B cell (primary cell): Measurements from ENCODE around the gene SNRPB2. TPM values are rescaled to one million over a fixed set of nuclear protein-coding genes. Genes with fewer than 3 reads are reported as not detected.

Experiments used
- ATAC-seq: fragments of 200-7000 bp; cut with Tn5 transposase; one replicate; pipeline ENCODE4 v1.10.0; 2021; ENCODE audit warnings: low read depth, mild to moderate bottlenecking, moderate number of reproducible peaks, moderate library complexity
- CTCF ChIA-PET: fragments of 350-600 bp; sonication (Branson Sonifier 250); formaldehyde crosslinking; loops from one replicate; lab custom pipeline; 2021; ENCODE audit warnings: antibody characterized with exemption, inconsistent platforms; lab: Charles Lee
- POLR2A ChIA-PET: fragments of 350-600 bp; sonication (Branson Sonifier 250); formaldehyde crosslinking; loops from one replicate; lab custom pipeline; 2021; ENCODE audit warnings: antibody characterized with exemption; lab: Charles Lee
- DNase-seq: peaks from one replicate; pipeline ENCODE4 v3.0.0; 2013
- H2AFZ ChIP-seq: 2 replicates; pipeline ENCODE4 v1.6.1; 2012; ENCODE audit warnings: mild to moderate bottlenecking, low read depth, low read length; ENCODE audit not compliant: insufficient read depth, poor library complexity, severe bottlenecking
- H3K27ac ChIP-seq, 2 donors: 1 replicate in 1 of 2; 2 replicates in 1 of 2; pipeline ENCODE4 v1.5.1; 2012 to 2013; ENCODE audit warnings: low read length in 2 of 2, mild to moderate bottlenecking in 2 of 2, moderate library complexity in 1 of 2
- H3K27me3 ChIP-seq, 4 experiments: fragments of 200-600 bp in 1 of 4; sonication (generic) in 1 of 4; replicated peaks in 1 of 4; 1 replicate in 2 of 4; 2 replicates in 2 of 4; pipeline versions ENCODE4 v1.6.1 to v1.7.0; 2013 to 2016; ENCODE audit warnings: low read length in 3 of 4, mild to moderate bottlenecking in 2 of 4, mixed read lengths in 1 of 4, moderate library complexity in 1 of 4; ENCODE audit not compliant: insufficient read depth in 4 of 4, control insufficient read depth in 3 of 4; ENCODE audit errors: control extremely low read depth in 1 of 4
- H3K36me3 ChIP-seq, 2 experiments: replicated peaks in 1 of 2; 1 replicate in 1 of 2; 2 replicates in 1 of 2; pipeline versions ENCODE4 v1.6.1 to v1.7.1; 2013; ENCODE audit warnings: low read length in 1 of 2; ENCODE audit not compliant: insufficient read depth in 2 of 2, control insufficient read depth in 1 of 2; ENCODE audit errors: control extremely low read depth in 1 of 2, extremely low read depth in 1 of 2
- H3K4me1 ChIP-seq, 2 donors: fragments of 200-600 bp in 1 of 2; sonication (generic) in 1 of 2; 1 replicate in 1 of 2; 2 replicates in 1 of 2; pipeline versions ENCODE4 v1.5.1 to v1.6.1; 2013 to 2017; ENCODE audit warnings: low read length in 2 of 2; ENCODE audit not compliant: control insufficient read depth in 2 of 2, insufficient read depth in 2 of 2
- H3K4me2 ChIP-seq: replicated peaks from 2 replicates; pipeline ENCODE3; 2012; ENCODE audit warnings: mild to moderate bottlenecking, low read depth, low read length; ENCODE audit not compliant: poor library complexity, severe bottlenecking
- H3K4me3 ChIP-seq, 5 experiments: fragments of 200-600 bp in 1 of 5; sonication (generic) in 1 of 5; 1 replicate in 3 of 5; 2 replicates in 2 of 5; pipeline versions ENCODE4 v1.5.1 to v1.7.0; 2011 to 2016; ENCODE audit warnings: low read length in 4 of 5, mild to moderate bottlenecking in 4 of 5, low read depth in 2 of 5, control low read depth in 1 of 5, moderate library complexity in 1 of 5; ENCODE audit not compliant: insufficient read depth in 1 of 5; ENCODE audit errors: control extremely low read depth in 1 of 5, extremely low read depth in 1 of 5
- H3K79me2 ChIP-seq: fragments of 200-600 bp; sonication (generic); one replicate; pipeline ENCODE4 v1.6.0; 2016; ENCODE audit warnings: low read length; ENCODE audit not compliant: control insufficient read depth, insufficient read depth
- H3K9ac ChIP-seq: fragments of 200-600 bp; sonication (generic); 2 replicates; pipeline ENCODE4 v1.6.1; 2017; ENCODE audit warnings: mild to moderate bottlenecking, low read length, moderate library complexity
- H3K9me3 ChIP-seq, 3 donors: one replicate each; pipeline versions ENCODE4 v1.6.1 to v1.7.1; 2013; ENCODE audit warnings: low read length in 2 of 3; ENCODE audit not compliant: control insufficient read depth in 2 of 3, insufficient read depth in 1 of 3; ENCODE audit errors: control extremely low read depth in 1 of 3
- H4K20me1 ChIP-seq: 2 replicates; pipeline ENCODE4 v1.6.0; 2012; ENCODE audit warnings: mild to moderate bottlenecking, low read length; ENCODE audit not compliant: insufficient read depth, control insufficient read depth, poor library complexity, severe bottlenecking
- H3K27ac Mint-ChIP-seq: one replicate; pipeline ENCODE4 v1.8.0; 2021; ENCODE audit warnings: mixed read lengths
- H3K27me3 Mint-ChIP-seq: one replicate; pipeline ENCODE4 v1.8.0; 2021; ENCODE audit warnings: mixed read lengths
- H3K4me1 Mint-ChIP-seq: one replicate; pipeline ENCODE4 v1.8.0; 2021; ENCODE audit warnings: mixed read lengths
- H3K4me3 Mint-ChIP-seq: one replicate; pipeline ENCODE4 v1.8.0; 2021; ENCODE audit warnings: mixed read lengths
- H3K9me3 Mint-ChIP-seq: one replicate; pipeline ENCODE4 v1.8.0; 2022; ENCODE audit warnings: mixed read lengths; ENCODE audit not compliant: insufficient read depth
- EZH2 ChIP-seq: IDR thresholded peaks from 2 replicates; pipeline ENCODE4 v1.6.1; 2012; ENCODE audit warnings: borderline replicate concordance, low read depth, mild to moderate bottlenecking, moderate library complexity, low read length; ENCODE audit not compliant: insufficient read depth, poor library complexity, severe bottlenecking
- WGBS: methylation state at CpG from one replicate; pipeline ENCODE4 v1.1.5; 2013; ENCODE audit warnings: missing lambda C conversion rate; ENCODE audit not compliant: insufficient coverage; 5-methylcytosine and 5-hydroxymethylcytosine counted together
- intact Hi-C: fragments of 100-400 bp; cut with micrococcal nuclease; formaldehyde crosslinking; loops from one replicate; pipeline ENCODE4 v1.10.0; 2022
- polyA plus RNA-seq: library from polyadenylated mRNA; depleted of rRNA; stranded (reverse); fragments of >200 nt; gene quantifications from 2 replicates; pipeline ENCODE4 v1.2.3, GENCODE V29; 2012
- total RNA-seq, 2 donors: library from RNA; stranded (reverse); fragments of 120-200 nt in 1 of 2; gene quantifications; 1 replicate in 1 of 2; 2 replicates in 1 of 2; pipeline versions ENCODE4 v1.2.3 to v1.2.4, GENCODE V29; 2013 to 2022
- TF ChIP-seq, protein P1 (sequence below): fragments of 200-600 bp; IDR thresholded peaks from one replicate; pipeline ENCODE4 v1.8.0; 2022; ENCODE audit warnings: antibody characterized with exemption, mild to moderate bottlenecking

Gene SNRPB2
- total and polyA plus RNA-seq, 2 donors (not counting 1 experiment from before 2014, with no cell fraction given), result 22.4 to 38.3 TPM

DNA sequence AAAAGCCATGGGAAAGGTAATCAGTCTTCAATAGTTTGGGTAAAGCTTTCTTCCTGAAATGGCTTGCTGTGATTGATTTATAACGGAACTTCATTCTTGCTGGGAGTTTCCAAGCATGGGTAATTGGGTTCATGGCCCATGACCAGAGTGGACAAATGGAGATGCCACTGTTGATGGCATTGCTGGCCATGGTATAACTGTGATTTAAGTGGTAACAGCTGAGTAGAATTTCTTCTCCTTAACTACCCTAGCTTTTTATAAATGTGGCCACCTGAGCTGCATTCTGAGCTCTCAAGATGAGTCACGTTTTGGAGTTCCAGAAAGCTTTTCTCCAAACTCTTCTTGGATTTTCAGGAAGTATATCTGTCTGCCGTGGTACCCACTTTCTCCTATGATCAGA lies 39.9 kb upstream of the SNRPB2 start:
- 80% methylated on average over 3 of the region's 3 CpGs for WGBS
- no peak overlapping the region for H3K4me2 ChIP-seq
- H4K20me1 ChIP-seq, result no peaks in the 10 kb centered on the region
- H3K36me3 ChIP-seq, result no peaks in the 10 kb centered on the region
- H3K4me1 ChIP-seq, result no peaks in the 10 kb centered on the region
- H3K4me3 ChIP-seq, result no peak overlapping the region
- Mint-ChIP-seq H3K27me3 (peaks cover 33% of the 10 kb centered on the region), H3K9me3 (no peaks in the 10 kb centered on the region), H3K4me3 (no peak overlapping the region), H3K4me1 (no peaks in the 10 kb centered on the region), H3K27ac (no peak overlapping the region)
- no peak for ATAC-seq
- ChIA-PET POLR2A (no interaction called here), CTCF (no interaction called here)
- intact Hi-C loops, result no loop called here
- H3K9me3 ChIP-seq, result no peaks in the 10 kb centered on the region
- H2AFZ ChIP-seq, result no peak overlapping the region
- TF ChIP-seq, protein P1, sequence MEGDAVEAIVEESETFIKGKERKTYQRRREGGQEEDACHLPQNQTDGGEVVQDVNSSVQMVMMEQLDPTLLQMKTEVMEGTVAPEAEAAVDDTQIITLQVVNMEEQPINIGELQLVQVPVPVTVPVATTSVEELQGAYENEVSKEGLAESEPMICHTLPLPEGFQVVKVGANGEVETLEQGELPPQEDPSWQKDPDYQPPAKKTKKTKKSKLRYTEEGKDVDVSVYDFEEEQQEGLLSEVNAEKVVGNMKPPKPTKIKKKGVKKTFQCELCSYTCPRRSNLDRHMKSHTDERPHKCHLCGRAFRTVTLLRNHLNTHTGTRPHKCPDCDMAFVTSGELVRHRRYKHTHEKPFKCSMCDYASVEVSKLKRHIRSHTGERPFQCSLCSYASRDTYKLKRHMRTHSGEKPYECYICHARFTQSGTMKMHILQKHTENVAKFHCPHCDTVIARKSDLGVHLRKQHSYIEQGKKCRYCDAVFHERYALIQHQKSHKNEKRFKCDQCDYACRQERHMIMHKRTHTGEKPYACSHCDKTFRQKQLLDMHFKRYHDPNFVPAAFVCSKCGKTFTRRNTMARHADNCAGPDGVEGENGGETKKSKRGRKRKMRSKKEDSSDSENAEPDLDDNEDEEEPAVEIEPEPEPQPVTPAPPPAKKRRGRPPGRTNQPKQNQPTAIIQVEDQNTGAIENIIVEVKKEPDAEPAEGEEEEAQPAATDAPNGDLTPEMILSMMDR, result no peak
- no peak overlapping the region for H3K27ac ChIP-seq
- H3K79me2 ChIP-seq, result no peaks in the 10 kb centered on the region
- no peak for DNase-seq
- H3K27me3 ChIP-seq, result no peaks in the 10 kb centered on the region
- H3K9ac ChIP-seq, result no peak overlapping the region

DNA sequence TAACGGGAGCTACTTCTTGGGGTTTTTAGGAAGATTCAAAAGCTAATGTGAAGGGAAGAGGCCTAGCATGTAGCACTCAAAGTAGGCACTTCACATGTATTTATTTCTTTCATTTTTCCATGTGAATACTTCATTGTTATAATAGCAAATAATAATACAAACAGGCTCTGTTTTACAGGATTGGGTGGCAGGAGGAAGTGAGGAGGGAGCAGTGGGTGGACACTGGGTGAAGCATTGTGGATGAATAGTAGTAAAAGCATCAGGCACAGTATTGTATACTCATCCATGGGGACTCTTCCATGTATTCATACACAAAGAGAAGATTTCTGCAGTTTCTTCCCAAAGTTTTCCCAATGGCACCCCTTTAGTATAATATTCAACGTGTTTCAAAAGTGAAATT lies 38.4 kb upstream of the SNRPB2 start:
- WGBS, result no CpG with 5 or more reads among the region's 2 CpGs
- H3K9me3 Mint-ChIP-seq, result no peaks in the 10 kb centered on the region
- TF ChIP-seq EZH2, result no peak
- TF ChIP-seq, protein P1, result no peak
- ATAC-seq (no peak), DNase-seq (no peak)
- Histone ChIP-seq H3K36me3 (no peaks in the 10 kb centered on the region), H3K79me2 (no peaks in the 10 kb centered on the region), H3K9ac (no peak overlapping the region), H3K9me3 (no peaks in the 10 kb centered on the region), H3K27ac (no peak overlapping the region), H3K4me2 (no peak overlapping the region), H3K4me1 (no peaks in the 10 kb centered on the region), H4K20me1 (no peaks in the 10 kb centered on the region), H3K27me3 (no peaks in the 10 kb centered on the region), H3K4me3 (no peak overlapping the region), H2AFZ (no peak overlapping the region)
- ChIA-PET POLR2A (no interaction called here), CTCF (no interaction called here)
- H3K4me3 Mint-ChIP-seq, result no peak overlapping the region
- H3K27me3 Mint-ChIP-seq, result peaks cover 33% of the 10 kb centered on the region
- H3K4me1 Mint-ChIP-seq, result no peaks in the 10 kb centered on the region
- H3K27ac Mint-ChIP-seq, result no peak overlapping the region
- intact Hi-C loops, result no loop called here
